Transverse colon (tissue), 4 donors: Measurements from ENCODE around the gene ZCCHC7. TPM values are rescaled to one million over a fixed set of nuclear protein-coding genes. Genes with fewer than 3 reads are reported as not detected.
"Not testable (repeated sequence)": the region's sequence is repeated elsewhere in the genome, so short reads cannot be mapped to it uniquely, and the experiment has no call there.

Source experiments
- DNase-seq: peaks from one replicate; pipeline ENCODE4 v3.0.0-alpha.2; 2019
- H3K27ac ChIP-seq, 4 donors: fragments of 200-600 bp; sonication (generic); 2 replicates each; pipeline ENCODE4 v1.5.1; 2016 to 2018; ENCODE audit warnings: inconsistent platforms in 4 of 4
- H3K27me3 ChIP-seq: fragments of 200-600 bp; sonication (generic); 2 replicates; pipeline ENCODE4 v1.5.1; 2017; ENCODE audit warnings: inconsistent platforms
- H3K36me3 ChIP-seq, 4 donors: fragments of 200-600 bp; sonication (generic); 2 replicates each; pipeline ENCODE4 v1.5.1; 2017 to 2019; ENCODE audit warnings: inconsistent platforms in 4 of 4
- H3K4me1 ChIP-seq, 4 donors: fragments of 200-600 bp; sonication (generic); 2 replicates each; pipeline ENCODE4 v1.5.1; 2017 to 2020; ENCODE audit warnings: inconsistent platforms in 4 of 4
- H3K4me3 ChIP-seq, 4 donors: fragments of 200-600 bp; sonication (generic); 1 replicate in 1 of 4; 2 replicates in 3 of 4; pipeline versions ENCODE4 v1.5.1 to v1.6.1; 2017 to 2019; ENCODE audit warnings: inconsistent platforms in 4 of 4
- H3K9me3 ChIP-seq, 2 donors: fragments of 200-600 bp; sonication (generic); 2 replicates each; pipeline ENCODE4 v1.5.1; 2017 to 2019; ENCODE audit warnings: inconsistent platforms in 2 of 2
- CTCF ChIP-seq, 5 experiments: fragments of 200-600 bp in 3 of 5; fragments of 450-650 bp in 2 of 5; sonication (generic) in 3 of 5; IDR thresholded peaks; 1 replicate in 2 of 5; 2 replicates in 3 of 5; pipeline ENCODE4 v1.5.1; 2016 to 2017; ENCODE audit warnings: antibody characterized with exemption in 5 of 5, inconsistent platforms in 3 of 5, mild to moderate bottlenecking in 2 of 5, moderate library complexity in 1 of 5
- EP300 ChIP-seq: sonication (generic); formaldehyde crosslinking; IDR thresholded peaks from one replicate; pipeline ENCODE4 v1.6.1; 2017; ENCODE audit warnings: antibody characterized with exemption, low read depth
- POLR2A ChIP-seq: fragments of 450-650 bp; IDR thresholded peaks from one replicate; pipeline ENCODE4 v1.6.1; 2016; ENCODE audit warnings: antibody characterized with exemption, mild to moderate bottlenecking, moderate library complexity
- POLR2AphosphoS5 ChIP-seq, 3 donors: sonication (generic); formaldehyde crosslinking; IDR thresholded peaks; one replicate each; pipeline ENCODE4 v1.6.1; 2016; ENCODE audit warnings: antibody characterized with exemption in 3 of 3
- WGBS, 2 donors: methylation state at CpG; one replicate each; pipeline ENCODE4 v1.1.5; 2018; ENCODE audit warnings: low coverage in 1 of 2; 5-methylcytosine and 5-hydroxymethylcytosine counted together
- in situ Hi-C, 4 donors: fragments of 200-750 bp; cut with MboI; loops; one replicate each; pipeline versions ENCODE4 v1.15.0 to v1.15.1; 2017; ENCODE audit warnings: low sequenced_read_pairs in 3 of 4, low pct_ligation_motif_present in 1 of 4, low pct_unique_long_range_greater_than_20kb in 1 of 4
- intact Hi-C: fragments of 100-400 bp; cut with DNase I; formaldehyde crosslinking; loops from one replicate; pipeline ENCODE4 v1.15.1; 2023; ENCODE audit warnings: low total_unique reads
- total RNA-seq, 4 donors: library from RNA; depleted of rRNA; stranded (reverse); fragments of >200 nt; gene quantifications; one replicate each; pipeline ENCODE4 v1.1.0, GENCODE V29; 2016

The ZCCHC7 gene
- total RNA-seq, 4 donors from 2014 or later: 13.2 to 43.0 (median 16.5) TPM

- DNase-seq: no peak
- Histone ChIP-seq H3K4me3 (no peak overlapping the region), H3K9me3 (no peaks in the 10 kb centered on the region), H3K27ac (no peak overlapping the region), H3K27me3 (no peaks in the 10 kb centered on the region), H3K4me1 (no peaks in the 10 kb centered on the region), H3K36me3 (no peaks in the 10 kb centered on the region)
- TF ChIP-seq EP300 (no peak), POLR2A (no peak), CTCF (IDR thresholded peaks at IDR 0.05) (no peak), POLR2AphosphoS5 (IDR thresholded peaks at IDR 0.05) (no peak)
- in situ Hi-C loops: no loop called here
- intact Hi-C loops: no loop called here
- 44 to 51% methylated on average over 3 of the region's 3 CpGs for WGBS, 2 donors
Measured at GRCh38 chr9:37102486-37102885, 17.9 kb upstream of the ZCCHC7 start.

- intact Hi-C loops (no loop called here), in situ Hi-C loops (no loop called here)
- Histone ChIP-seq H3K36me3 (no peaks in the 10 kb centered on the region), H3K27me3 (no peaks in the 10 kb centered on the region), H3K4me1 (no peaks in the 10 kb centered on the region), H3K4me3 (no peak overlapping the region), H3K27ac (no peak overlapping the region), H3K9me3 (peaks cover 4 to 6% of the 10 kb centered on the region in 2 donors)
- DNase-seq: no peak
- TF ChIP-seq CTCF (IDR thresholded peaks at IDR 0.05): no peak
- TF ChIP-seq POLR2AphosphoS5 (IDR thresholded peaks at IDR 0.05): no peak
- no peak for TF ChIP-seq EP300
- TF ChIP-seq POLR2A: no peak
Measured at GRCh38 chr9:37104183-37104889, 16.0 kb upstream of the ZCCHC7 start.

- Histone ChIP-seq H3K9me3 (peaks cover 4 to 6% of the 10 kb centered on the region in 2 donors), H3K27ac (no peak overlapping the region), H3K4me3 (no peak overlapping the region), H3K36me3 (no peaks in the 10 kb centered on the region), H3K27me3 (no peaks in the 10 kb centered on the region), H3K4me1 (no peaks in the 10 kb centered on the region)
- DNase-seq: no peak
- 59 to 66% methylated on average over 3 to 4 of the region's 4 CpGs for WGBS, 2 donors
- in situ Hi-C loops: no loop called here
- TF ChIP-seq POLR2A (no peak), POLR2AphosphoS5 (IDR thresholded peaks at IDR 0.05) (no peak), CTCF (IDR thresholded peaks at IDR 0.05) (no peak), EP300 (no peak)
- intact Hi-C loops: no loop called here
Measured at GRCh38 chr9:37105234-37105633, 15.1 kb upstream of the ZCCHC7 start.

GRCh38 chr9:37107701-37108100, 12.7 kb upstream of the ZCCHC7 start:
- H3K27ac ChIP-seq: no peak overlapping the region
- in situ Hi-C loops: no loop called here

GRCh38 chr9:37114442-37114841, 5.9 kb upstream of the ZCCHC7 start:
- H3K36me3 ChIP-seq, H3K27ac ChIP-seq, DNase-seq, H3K4me1 ChIP-seq, H3K4me3 ChIP-seq, intact Hi-C loops, in situ Hi-C loops, H3K27me3 ChIP-seq, H3K9me3 ChIP-seq: not testable (repeated sequence)
- WGBS, 2 donors: 89 to 100% methylated on average over 2 to 4 of the region's 4 CpGs

More at GRCh38 chr9:37107701-37108100, 12.7 kb upstream of the ZCCHC7 start:
- no peak for DNase-seq
- WGBS, 2 donors: 69 to 84% methylated on average over 3 of the region's 3 CpGs
- TF ChIP-seq POLR2AphosphoS5 (IDR thresholded peaks at IDR 0.05) (no peak), POLR2A (no peak), EP300 (no peak), CTCF (IDR thresholded peaks at IDR 0.05) (no peak)
- Histone ChIP-seq H3K36me3 (no peaks in the 10 kb centered on the region), H3K9me3 (peaks cover 4 to 6% of the 10 kb centered on the region in 2 donors), H3K27me3 (no peaks in the 10 kb centered on the region), H3K4me3 (no peak overlapping the region), H3K4me1 (no peaks in the 10 kb centered on the region)
- intact Hi-C loops: no loop called here
